NCI-H2107 (cell line): ENCODE measurements around the gene TADA3.
A peak's percentile ranks its signal among the peaks of the same experiment; 100 is the strongest.

ENCODE experiments used
- DNase-seq: peaks from one replicate; lab custom pipeline; 2025; lab: John Stamatoyannopoulos, UW

TADA3 gene, protein sequence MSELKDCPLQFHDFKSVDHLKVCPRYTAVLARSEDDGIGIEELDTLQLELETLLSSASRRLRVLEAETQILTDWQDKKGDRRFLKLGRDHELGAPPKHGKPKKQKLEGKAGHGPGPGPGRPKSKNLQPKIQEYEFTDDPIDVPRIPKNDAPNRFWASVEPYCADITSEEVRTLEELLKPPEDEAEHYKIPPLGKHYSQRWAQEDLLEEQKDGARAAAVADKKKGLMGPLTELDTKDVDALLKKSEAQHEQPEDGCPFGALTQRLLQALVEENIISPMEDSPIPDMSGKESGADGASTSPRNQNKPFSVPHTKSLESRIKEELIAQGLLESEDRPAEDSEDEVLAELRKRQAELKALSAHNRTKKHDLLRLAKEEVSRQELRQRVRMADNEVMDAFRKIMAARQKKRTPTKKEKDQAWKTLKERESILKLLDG

DNA sequence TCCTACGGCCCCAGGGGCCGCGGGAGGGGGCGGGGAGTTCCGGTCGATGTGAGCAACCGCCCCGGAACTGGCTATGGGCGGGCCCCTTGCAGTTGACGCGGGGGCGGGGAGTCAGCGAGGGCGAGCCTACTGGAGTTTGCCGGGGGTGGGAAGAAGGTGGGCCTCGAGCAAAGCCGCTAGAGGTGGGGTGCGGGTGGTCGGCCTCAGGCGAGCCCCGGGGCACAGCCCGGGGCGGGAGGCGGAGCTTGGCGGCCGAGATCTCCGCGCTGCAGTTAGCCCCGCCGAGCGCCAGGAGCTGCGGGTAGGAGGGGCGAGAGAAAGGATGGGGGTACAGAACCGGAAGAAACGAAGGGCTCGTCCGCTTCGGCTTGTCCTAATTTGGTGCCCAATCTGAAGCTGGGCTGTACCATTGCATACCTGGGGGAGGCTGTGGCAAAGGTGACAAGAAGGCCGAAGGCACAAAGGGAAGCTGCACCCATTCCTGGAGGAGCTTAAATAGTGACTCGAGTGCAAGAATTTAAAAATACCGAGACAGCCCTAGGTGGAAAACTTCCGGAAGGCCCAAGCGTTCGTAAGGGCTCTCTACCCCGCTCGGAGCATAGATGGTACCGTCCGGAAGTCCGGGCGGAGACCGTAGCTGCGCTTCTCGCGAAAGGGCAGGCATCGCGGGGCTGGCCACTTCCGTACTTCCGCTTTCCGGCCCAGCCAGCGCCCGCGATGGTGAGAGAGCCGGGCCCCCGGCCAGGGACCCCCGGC is at the start of gene TADA3, which contains the start of gene ARPC4:
Gene TADA3 (minus strand): TSS at position 69 of the 756 bp plus-strand sequence. CDS start 1,007 bp downstream, outside the sequence.
Gene ARPC4 (plus strand): TSS at position 678 of the 756 bp plus-strand sequence. CDS start 40 bp downstream, at position 718.
- peak; percentile 80 for DNase-seq

DNA sequence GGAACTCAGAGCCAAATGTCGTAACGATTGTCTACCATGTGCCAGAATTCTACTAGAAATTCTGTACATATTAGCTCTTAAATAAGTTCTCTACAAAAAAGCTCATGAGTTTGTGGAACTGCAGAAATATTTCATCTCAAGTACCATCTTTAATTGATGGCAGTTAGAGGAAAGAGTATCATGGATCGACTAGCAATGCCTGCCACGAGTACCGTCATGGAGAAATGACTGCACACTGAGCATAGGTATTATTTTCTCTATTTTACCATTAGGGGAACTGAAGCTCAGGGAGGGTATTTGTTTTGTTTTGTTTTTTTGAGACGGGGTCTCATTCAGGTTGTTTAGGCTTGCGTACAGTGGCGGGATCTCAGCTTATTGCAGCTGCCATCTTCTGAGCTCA is 48.7 kb upstream of the TADA3 start:
- DNase-seq = no peak

DNA sequence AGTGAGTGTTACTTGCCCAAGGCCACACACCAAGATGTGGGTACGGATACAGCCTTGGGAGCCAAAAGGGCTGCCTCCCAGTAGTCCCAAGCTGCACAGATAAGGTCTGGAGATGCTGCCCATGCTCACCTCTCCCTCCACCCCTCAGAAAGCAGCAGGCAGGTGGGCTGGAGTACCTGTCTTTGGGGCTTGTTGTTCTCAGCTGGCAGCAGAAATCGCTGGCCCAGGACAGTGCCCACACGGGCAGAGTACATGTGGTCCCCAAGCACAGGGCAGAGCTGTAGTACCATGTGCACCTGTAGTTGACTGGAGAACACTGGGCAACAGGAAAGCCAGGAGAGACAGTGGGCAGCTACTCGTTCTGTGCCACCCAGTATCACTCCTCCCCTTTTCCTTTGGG is 46.6 kb upstream of the TADA3 start:
- DNase-seq = no peak

DNA sequence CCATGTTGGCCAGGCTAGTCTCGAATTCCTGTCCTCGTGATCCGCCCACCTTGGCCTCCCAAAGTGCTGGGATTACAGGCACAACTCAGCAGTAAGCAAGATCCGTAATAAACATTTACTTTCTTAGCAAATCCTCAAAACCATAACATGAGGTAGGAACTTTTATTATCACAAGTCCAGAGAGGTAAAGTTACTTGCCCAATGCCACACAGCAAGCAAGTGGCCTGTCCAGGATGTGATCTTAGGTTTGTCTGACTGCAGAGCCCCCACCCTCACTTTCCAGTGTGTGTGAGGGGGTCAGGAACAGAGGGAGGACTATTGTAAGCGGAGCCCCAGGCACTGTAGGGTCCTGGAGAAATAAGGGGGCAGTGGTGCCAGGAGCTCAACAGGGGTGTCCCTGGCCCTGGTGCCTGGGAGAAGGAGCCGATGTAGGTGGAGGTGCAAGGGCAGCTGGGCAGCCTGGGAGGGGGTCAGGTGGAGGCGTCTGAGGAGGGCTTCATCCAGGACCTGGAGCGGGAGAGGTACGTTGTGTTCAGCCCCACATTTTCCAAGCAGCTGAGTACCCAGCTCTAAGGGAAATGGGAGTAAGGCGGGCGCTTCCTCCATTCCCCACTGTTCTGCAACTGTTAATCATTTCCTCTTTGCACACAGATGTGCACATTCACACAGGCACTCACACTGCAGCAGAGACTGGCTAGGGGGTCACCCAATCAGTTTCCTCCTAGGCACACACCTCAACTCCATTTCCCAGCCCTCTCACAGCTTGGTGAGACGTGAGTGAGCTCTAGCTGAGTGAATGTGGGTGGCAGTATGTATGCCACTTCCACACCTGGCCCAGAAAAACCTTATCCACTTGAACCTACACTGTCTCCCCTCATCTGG is 45.7 kb upstream of the TADA3 start:
- DNase-seq = no peak

DNA sequence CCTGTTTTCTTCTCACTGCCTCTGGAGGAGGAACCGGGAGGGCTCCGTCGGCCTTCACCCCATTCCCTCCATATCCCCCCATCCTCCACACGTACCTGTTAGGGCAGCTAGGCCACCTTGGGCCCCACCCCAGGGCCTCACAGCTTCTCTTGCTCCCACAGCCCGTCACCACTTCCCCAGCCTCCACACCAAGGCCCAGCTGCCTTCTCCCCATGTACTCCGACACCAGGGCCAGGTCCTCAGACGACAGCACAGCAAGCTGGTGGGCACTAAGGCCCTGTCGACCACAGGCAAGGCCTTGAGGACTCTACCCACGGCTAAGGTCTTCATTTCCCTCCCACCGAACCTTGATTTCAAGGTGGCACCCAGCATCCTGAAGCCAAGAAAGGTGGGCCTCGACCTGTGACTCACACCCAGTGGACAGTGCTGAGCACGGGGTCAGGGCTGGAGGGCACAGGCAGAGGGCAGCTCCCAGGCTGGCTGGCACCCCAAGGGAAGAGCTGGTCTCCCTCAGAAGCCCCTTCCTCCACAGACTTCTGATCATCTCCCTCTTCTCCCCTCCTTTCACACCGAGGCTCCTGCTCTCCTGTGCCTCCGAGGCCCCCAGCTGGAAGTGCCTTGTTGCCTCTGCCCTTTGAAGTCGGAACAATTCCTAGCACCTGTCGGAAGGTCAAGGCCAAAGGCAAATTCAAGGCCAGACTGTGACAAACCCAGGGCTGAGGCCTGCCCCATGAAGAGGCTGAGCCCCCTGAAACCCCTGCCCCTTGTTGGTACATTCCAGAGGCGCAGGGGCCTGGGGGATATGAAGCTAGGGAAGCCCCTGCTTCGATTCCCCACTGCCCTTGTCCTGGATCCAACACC is 42.5 kb upstream of the TADA3 start:
- no peak for DNase-seq

DNA sequence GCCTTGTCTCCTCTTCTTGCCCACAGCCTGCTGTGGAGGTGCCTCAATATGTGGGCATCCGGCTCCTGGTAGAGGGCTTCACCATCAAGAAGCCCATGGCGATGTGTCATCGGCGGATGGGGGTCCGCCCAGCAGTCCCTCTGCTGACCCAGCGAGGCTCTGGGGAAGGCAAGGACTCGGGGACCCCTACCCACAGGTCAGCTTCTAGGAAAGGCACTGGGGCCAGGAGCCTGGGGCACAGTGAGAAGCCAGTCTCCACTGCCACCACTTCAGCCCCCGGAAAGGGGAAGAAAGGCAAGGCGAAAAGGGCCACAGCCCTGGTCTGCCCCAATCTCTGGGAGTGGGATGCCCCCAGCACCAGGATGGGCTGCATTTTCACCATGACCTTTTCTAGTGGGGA is 40.8 kb upstream of the TADA3 start:
- no peak for DNase-seq

DNA sequence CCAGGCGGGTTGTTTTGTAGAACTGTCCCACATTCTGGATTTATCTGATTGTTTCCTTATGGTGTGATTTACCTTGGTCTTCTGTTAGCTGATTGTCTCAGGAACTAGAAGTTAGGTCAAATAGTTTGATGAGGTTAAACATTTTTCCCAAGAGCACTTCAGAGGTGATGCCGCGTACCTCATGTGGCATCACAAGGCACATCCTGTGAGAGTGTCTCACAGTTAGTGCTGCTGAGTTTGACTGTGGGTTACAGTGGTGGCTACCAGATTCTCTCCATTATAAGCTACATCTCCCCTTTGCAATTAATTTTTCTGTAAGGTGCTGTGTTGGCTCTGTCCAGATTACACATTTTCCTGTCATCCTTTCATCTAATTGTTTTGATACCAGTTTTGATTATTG is 39.0 kb upstream of the TADA3 start:
- DNase-seq = no peak

DNA sequence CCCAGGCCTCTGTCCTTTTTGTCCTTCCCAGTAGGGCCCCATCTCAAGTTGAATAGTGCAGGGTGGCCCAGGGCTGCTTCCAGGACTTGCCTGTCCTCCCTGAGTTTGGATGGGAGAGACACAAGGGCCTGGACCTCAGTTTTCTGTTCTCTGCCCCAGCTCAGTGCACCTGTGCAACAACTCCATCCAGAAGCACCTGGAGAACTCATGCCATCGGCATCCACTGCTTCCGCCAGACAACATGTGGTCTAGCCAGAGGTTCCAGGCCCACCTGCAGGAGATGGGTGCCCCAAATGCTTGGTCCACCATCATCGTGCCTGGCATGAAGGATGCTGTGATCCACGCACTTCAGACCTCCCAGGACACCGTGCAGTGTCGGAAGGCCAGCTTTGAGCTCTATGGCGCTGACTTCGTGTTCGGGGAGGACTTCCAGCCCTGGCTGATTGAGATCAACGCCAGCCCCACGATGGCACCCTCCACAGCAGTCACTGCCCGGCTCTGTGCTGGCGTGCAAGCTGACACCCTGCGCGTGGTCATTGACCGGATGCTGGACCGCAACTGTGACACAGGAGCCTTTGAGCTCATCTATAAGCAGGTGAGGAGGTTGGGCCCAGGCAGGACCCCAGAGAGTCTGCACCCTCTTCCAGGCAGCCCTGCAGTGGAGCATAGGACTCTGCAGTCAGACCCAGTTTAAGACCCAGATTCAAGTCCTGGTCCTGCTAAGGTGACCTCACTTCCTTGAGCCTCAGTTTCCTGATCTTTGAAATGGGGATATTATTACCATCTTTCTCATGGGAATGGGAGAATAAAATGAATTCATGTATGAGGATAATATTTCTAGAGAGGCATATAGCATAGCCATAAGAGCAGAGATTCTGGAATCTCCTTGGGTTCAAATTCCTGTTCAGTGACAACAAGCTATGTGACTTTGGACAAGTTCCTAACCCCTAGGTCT is 36.8 kb upstream of the TADA3 start:
- DNase-seq = no peak

DNA sequence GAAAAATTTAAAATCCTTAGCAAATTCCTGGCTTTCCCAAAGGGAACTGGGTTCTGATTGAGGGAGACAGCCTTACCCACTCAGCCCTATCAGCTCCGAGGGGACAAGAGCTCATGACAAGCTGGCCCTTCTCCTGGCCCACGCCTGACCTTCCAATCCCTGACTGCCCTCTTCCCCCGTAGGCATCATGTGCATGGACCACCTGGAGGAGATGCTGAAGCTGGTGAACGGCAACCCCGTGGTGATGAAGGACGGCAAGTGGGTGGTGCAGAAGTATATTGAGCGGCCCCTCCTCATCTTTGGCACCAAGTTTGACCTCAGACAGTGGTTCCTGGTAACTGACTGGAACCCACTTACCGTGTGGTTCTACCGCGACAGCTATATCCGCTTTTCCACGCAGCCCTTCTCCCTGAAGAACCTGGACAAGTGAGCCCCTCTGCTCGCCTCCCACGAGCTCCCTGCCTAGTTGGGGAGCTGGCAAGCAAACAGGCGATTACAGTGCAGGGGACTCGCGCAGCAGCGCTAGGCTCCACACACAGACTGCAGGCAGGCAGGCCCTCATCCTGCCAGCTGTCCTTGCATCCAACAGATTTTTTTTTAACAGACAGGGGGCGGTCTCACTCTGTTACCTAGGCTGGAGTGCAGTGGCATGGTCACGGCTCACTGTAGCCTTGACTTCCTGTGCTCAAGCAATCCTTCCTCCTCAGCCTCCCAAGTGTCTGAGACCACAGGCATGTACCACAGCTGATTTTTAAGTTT is 34.7 kb upstream of the TADA3 start:
- no peak for DNase-seq

DNA sequence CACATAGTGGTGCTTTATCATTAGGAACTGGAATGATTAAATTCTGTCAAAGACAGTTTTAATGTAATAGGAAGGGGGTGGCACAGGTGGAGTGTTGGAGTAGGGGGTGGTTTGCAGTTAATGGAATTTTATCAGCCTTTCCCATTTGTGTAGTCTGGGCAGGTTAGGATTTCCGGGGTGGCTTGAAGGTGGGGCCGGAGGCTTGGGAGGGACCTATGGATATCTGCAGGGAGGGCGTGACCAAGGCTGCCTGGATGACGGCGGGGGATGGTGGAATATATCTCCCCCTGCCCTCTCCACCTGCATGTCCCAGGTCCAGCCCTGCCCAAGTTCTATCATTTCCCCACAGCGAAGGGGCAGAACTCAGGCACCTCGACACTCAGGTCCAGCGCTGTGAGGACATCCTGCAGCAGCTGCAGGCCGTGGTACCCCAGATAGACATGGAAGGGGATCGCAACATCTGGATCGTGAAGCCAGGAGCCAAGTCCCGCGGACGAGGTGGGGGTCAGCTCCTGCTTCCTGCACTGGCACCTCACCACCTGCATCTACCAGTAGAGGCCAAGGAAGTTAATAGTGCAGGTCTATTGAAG is 33.3 kb upstream of the TADA3 start:
- no peak for DNase-seq

DNA sequence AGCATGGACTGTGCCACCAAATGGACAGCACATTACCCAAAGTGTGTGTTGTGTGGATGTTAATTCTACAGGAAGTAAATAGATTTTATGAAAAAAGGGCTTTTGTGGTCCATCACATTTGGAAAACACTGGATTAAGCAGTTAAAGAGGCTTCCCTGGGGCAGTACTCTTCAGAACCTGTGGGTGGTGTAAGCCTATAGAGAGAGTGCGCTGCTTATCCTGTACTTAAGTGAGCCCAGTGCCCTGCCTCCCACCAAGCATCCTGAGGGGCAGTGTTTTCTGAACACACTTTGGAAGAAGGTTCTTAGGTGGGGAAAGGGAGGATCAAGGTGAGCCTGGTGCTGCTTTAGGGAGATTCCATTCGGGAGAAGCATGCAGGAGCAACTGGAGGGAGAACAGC is 28.7 kb upstream of the TADA3 start:
- DNase-seq = no peak

DNA sequence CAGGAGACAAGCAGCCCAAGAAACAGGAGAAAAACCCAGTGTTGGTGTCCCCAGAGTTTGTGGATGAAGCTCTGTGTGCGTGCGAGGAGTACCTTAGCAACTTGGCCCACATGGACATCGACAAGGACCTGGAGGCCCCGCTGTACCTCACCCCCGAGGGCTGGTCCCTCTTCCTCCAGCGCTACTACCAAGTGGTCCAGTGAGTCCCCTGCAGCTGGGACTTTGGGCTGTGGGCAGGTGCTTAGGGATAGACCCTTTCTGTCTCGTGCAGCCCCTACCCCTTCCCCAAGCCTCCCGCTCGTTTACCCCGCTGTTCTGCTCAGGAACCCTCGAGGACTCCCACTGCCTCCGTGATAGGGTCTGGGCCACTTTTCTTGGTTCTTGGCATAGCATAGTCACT is 28.3 kb upstream of the TADA3 start:
- no peak for DNase-seq

DNA sequence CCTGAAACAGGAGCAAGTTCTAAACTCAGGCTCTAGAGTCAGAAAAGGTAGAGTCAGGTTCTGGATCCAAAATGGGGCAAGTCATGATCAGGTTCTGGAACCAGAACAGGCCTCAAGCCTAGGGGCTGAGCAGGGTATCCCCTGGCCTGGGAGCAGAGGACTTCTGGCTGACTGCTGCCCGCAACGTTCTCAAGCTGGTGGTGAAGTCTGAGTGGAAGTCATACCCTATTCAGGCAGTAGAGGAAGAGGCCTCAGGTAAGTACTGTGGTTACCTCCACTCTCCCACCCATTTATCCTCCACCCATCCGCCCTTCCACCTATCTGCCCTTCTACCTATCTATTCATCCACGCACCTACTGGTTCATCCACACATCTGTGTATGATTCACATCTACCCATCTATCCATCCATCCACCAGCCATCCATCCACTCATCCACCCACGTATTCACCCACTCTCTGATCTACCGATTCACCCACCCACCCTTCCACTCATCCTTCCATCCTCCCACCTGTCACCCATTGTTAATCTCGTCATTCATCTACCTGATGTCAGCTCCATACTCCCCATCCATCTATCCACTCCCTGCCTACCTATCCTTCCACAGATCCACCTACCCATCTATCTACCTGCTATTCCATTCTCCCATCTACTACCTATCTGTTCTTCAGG is 26.5 kb upstream of the TADA3 start:
- DNase-seq = no peak

DNA sequence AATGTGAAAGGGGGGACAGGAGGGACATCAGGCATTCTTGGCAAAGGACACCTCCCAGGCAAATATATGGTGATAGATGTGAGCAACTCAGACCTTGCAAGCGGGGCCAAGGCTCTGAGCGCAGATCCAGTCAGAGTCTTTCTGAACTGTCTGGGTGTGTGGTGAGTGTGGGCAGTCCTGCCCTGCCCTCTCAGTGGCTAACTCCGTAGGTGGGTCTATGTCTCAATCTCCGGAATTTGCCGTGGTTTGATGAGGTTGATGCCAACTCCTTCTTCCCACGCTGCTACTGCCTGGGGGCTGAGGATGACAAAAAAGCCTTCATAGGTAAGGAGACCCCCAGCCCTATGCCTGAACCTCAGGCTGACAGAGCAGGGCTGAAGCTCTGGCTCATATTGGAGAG is 25.2 kb upstream of the TADA3 start:
- no peak for DNase-seq

DNA sequence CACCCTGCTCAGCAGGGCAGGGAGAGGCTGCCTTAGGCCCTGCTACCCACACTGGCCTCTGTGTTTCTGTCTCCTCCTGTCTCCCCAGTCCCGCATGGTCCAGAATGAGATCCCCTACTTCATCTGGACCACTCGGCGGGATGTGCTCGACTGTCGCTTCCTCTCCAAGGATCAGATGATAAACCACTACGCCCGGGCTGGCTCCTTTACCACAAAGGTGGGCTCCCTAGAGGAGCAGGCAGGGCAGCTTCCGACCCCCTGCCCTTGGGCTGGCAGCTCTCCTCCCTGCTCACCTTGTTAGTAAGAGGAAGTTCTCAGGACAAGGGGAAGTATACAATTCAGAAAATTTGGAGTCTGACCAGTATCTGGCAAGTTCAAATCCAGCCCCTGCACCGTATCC is 23.7 kb upstream of the TADA3 start:
- no peak for DNase-seq

DNA sequence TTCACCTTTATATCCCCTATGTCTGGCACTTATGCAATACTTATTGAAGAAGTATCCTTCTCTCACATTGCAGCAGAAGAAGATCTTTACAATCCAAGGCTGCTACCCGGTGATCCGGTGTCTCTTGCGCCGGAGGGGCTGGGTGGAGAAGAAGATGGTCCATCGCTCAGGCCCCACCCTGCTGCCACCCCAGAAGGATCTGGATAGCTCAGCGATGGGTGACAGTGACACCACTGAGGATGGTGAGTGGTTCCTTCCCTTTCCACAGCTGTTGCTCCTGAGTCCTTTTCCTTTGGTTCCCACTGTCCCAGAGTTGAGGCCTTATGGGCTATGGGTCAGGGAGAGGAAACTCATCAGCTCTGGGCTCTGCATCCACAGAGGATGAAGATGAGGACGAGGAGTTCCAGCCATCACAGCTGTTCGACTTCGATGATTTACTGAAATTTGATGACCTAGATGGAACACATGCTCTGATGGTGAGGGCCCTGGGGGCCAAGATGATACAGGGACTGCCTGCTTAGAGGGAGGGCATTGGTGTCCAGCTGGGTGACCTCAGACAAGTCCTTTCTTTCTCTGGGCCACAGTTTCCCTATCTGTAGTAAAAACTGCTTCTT is 20.7 kb upstream of the TADA3 start:
- no peak for DNase-seq

DNA sequence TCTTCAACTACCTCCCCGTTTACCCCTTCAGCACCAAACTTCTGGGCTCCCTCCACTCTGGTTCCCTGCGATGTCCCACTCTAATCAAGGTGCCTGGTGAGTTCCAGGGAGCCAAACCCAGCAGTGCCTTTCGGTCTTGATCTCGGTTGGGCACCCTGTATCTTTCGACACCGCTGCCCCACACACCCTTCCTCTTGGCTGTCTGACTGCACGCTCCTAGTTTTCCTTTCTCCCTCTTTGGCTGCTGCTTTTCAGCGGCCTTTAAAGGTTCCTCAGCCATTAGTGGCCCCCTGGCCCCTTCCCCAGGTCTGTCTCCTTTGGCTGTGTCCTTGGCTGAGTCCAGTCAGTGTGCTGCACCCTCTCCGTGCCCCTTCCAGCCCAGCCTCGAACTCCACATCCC is 18.6 kb upstream of the TADA3 start:
- DNase-seq = no peak

DNA sequence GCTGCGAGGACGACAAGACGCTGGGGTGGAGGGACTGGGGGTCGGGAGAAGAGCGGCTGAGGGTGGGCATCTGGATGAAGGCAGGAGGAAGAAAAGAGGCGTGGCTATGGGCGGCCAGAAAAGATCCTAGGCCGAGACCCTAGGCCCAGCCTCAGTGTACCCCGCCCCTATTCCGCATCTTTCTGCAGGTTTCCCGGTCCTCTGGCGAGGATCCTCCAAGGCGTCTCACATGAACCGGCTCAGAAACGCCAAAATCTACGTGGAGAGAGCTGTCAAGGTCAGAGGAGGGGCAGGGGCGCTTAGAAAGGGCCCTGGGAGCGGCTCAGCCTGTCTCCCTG is 18.1 kb upstream of the TADA3 start:
- no peak for DNase-seq
